Measurements from ENCODE around the gene GABRG3. TPM values are rescaled to one million over a fixed set of nuclear protein-coding genes. Genes with fewer than 3 reads are reported as not detected.

GABRG3 gene
- total and polyA plus RNA-seq, 7 donors, result under 0.01 to 0.28 (median 0.05) TPM; not detected in 3

DNA sequence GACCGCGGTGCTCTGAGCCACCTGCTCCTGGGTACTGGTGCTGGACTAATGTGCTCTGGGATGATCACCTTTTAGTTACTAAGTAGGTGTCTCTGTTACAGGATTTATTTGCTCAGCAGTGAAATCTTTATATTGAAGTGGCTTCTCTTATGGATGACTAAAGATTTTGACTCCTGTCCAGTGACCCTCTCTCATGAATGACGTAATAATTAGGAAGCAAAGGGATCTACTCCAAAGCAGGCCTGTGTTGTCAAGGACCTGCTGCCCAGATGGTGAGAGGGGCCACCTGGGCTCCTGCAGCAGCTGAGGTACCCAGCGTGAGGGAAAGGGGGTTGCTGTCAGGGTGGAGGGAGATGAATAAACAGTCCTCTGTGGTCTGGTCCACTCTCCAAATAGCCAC is 263.6 kb downstream of the GABRG3 start:
- no peak for DNase-seq
- Histone ChIP-seq H3K4me1 (no peaks in the 10 kb centered on the region), H3K9me3 (no peaks in the 10 kb centered on the region), H3K27me3 (no peaks in the 10 kb centered on the region), H3K27ac (no peak overlapping the region), H3K4me3 (no peak overlapping the region), H3K36me3 (no peaks in the 10 kb centered on the region)
- intact Hi-C loops (cut with DNase I), result no loop called here
- WGBS, 2 donors, result 88% methylated on average over 4 of the region's 4 CpGs
- no peak for TF ChIP-seq POLR2AphosphoS5 (IDR thresholded peaks at IDR 0.05)
- TF ChIP-seq, protein P1, sequence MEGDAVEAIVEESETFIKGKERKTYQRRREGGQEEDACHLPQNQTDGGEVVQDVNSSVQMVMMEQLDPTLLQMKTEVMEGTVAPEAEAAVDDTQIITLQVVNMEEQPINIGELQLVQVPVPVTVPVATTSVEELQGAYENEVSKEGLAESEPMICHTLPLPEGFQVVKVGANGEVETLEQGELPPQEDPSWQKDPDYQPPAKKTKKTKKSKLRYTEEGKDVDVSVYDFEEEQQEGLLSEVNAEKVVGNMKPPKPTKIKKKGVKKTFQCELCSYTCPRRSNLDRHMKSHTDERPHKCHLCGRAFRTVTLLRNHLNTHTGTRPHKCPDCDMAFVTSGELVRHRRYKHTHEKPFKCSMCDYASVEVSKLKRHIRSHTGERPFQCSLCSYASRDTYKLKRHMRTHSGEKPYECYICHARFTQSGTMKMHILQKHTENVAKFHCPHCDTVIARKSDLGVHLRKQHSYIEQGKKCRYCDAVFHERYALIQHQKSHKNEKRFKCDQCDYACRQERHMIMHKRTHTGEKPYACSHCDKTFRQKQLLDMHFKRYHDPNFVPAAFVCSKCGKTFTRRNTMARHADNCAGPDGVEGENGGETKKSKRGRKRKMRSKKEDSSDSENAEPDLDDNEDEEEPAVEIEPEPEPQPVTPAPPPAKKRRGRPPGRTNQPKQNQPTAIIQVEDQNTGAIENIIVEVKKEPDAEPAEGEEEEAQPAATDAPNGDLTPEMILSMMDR (IDR thresholded peaks at IDR 0.05), result no peak

DNA sequence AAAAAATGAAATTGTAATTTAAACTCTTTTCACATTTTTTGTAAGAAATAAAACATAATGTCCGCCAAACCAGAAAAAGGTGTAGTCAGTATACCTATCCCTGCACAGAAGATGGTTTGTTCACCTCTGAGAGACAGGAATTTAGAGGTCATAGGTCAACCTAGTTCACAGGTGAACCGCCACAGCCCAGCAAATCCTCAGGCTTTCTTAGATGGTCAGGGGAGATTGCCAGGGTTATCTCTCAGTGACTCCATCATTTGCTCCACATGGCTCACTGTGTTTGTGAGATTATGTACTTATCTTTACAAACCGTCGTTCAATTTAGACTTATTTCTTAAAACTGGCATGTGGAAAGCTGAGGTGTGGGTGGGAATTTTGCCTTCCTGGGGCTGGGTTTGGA is 264.2 kb downstream of the GABRG3 start:
- no peak overlapping the region for H3K27ac ChIP-seq
- TF ChIP-seq, protein P1 (IDR thresholded peaks at IDR 0.05), result no peak
- TF ChIP-seq POLR2AphosphoS5 (IDR thresholded peaks at IDR 0.05) (no peak), POLR2A (IDR thresholded peaks at IDR 0.05) (no peak), EP300 (IDR thresholded peaks at IDR 0.05) (no peak)
- no peaks in the 10 kb centered on the region for H3K9me3 ChIP-seq
- 30 to 56% methylated on average over 4 of the region's 4 CpGs for WGBS, 2 donors
- intact Hi-C loops (cut with DNase I), result no loop called here
- H3K4me3 ChIP-seq, result no peak overlapping the region
- no peaks in the 10 kb centered on the region for H3K36me3 ChIP-seq
- DNase-seq, result no peak
- H3K27me3 ChIP-seq, result no peaks in the 10 kb centered on the region
- H3K4me1 ChIP-seq, result no peaks in the 10 kb centered on the region

DNA sequence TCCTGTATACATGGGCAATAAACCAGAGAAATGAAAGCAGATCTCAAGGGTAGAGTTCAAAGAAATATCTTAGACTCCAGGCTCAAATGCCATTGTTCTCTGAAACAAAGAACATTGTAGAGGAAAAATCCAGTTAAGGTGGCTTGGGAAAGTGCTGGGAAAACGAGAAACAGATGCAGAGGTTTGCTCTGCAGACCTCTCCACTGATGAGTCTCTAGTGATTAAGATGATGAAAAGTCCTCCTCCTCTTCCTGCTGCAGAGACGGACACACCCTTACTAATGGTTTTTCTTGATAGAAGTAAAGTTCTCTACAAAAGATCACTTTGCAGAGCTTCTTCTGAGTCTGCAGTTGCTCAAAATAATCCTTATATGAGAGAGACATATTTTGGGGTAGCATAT is 264.7 kb downstream of the GABRG3 start:
- WGBS, 2 donors, result 35 to 36% methylated on average over 2 of the region's 2 CpGs
- Histone ChIP-seq H3K4me3 (no peak overlapping the region), H3K27ac (no peak overlapping the region), H3K9me3 (no peaks in the 10 kb centered on the region), H3K36me3 (no peaks in the 10 kb centered on the region), H3K4me1 (no peaks in the 10 kb centered on the region), H3K27me3 (no peaks in the 10 kb centered on the region)
- DNase-seq, result no peak
- intact Hi-C loops (cut with DNase I), result no loop called here
- TF ChIP-seq EP300 (IDR thresholded peaks at IDR 0.05) (no peak), POLR2A (IDR thresholded peaks at IDR 0.05) (no peak), POLR2AphosphoS5 (IDR thresholded peaks at IDR 0.05) (no peak)
- TF ChIP-seq, protein P1 (IDR thresholded peaks at IDR 0.05), result no peak

GRCh38 chr15:27237319-27237939 is 266.4 kb downstream of the GABRG3 start:
- Histone ChIP-seq H3K4me3 (no peak overlapping the region), H3K9me3 (no peaks in the 10 kb centered on the region), H3K27ac (no peak overlapping the region), H3K4me1 (no peaks in the 10 kb centered on the region), H3K36me3 (no peaks in the 10 kb centered on the region), H3K27me3 (no peaks in the 10 kb centered on the region)
- TF ChIP-seq POLR2A (IDR thresholded peaks at IDR 0.05) (no peak), POLR2AphosphoS5 (IDR thresholded peaks at IDR 0.05) (no peak), EP300 (IDR thresholded peaks at IDR 0.05) (no peak)
- TF ChIP-seq, protein P1 (IDR thresholded peaks at IDR 0.05), result no peak
- intact Hi-C loops (cut with DNase I), result no loop called here
- 71 to 72% methylated on average over 7 of the region's 7 CpGs for WGBS, 2 donors
- no peak for DNase-seq

- Histone ChIP-seq H3K36me3 (no peaks in the 10 kb centered on the region), H3K27me3 (no peaks in the 10 kb centered on the region), H3K9me3 (no peaks in the 10 kb centered on the region), H3K27ac (no peak overlapping the region), H3K4me1 (no peaks in the 10 kb centered on the region), H3K4me3 (no peak overlapping the region)
- TF ChIP-seq, protein P1 (IDR thresholded peaks at IDR 0.05), result no peak
- TF ChIP-seq EP300 (IDR thresholded peaks at IDR 0.05), result no peak
- TF ChIP-seq POLR2AphosphoS5 (IDR thresholded peaks at IDR 0.05), result no peak
- no peak for TF ChIP-seq POLR2A (IDR thresholded peaks at IDR 0.05)
- 68 to 90% methylated on average over 12 of the region's 12 CpGs for WGBS, 2 donors
- DNase-seq, result no peak
- intact Hi-C loops (cut with DNase I), result no loop called here
Observed at GRCh38 chr15:27238209-27238608, 267.2 kb downstream of the GABRG3 start.
